Nephron progenitor cell (in vitro differentiated cells): ENCODE measurements around the gene TUBB3.

Source experiments
- DNase-seq: peaks from one replicate; pipeline ENCODE4 v3.0.0; 2021
- H3K27ac Mint-ChIP-seq: 2 replicates; pipeline ENCODE4 v1.8.0; 2021; ENCODE audit warnings: mild to moderate bottlenecking, moderate library complexity, mixed read lengths
- H3K27me3 Mint-ChIP-seq: 2 replicates; pipeline ENCODE4 v1.8.0; 2021; ENCODE audit warnings: mild to moderate bottlenecking, low read depth, mixed read lengths; ENCODE audit not compliant: poor library complexity
- H3K36me3 Mint-ChIP-seq: 2 replicates; pipeline ENCODE4 v1.8.0; 2021; ENCODE audit warnings: low read depth, mixed read lengths
- H3K4me1 Mint-ChIP-seq: 2 replicates; pipeline ENCODE4 v1.8.0; 2021; ENCODE audit warnings: mixed read lengths
- H3K4me3 Mint-ChIP-seq: 2 replicates; pipeline ENCODE4 v1.8.0; 2021; ENCODE audit warnings: mild to moderate bottlenecking, moderate library complexity, mixed read lengths
- H3K9me3 Mint-ChIP-seq: 2 replicates; pipeline ENCODE4 v1.8.0; 2021; ENCODE audit warnings: mild to moderate bottlenecking, moderate library complexity, mixed read lengths
- CTCF ChIP-seq: fragments of 200-600 bp; sonication (generic); IDR thresholded peaks from 2 replicates; pipeline ENCODE4 v1.5.0; 2021; ENCODE audit warnings: antibody characterized with exemption

Gene TUBB3

GRCh38 chr16:89951509-89951908 lies 28.4 kb downstream of the TUBB3 start:
- peak overlapping the region; percentile 40 for H3K4me3 Mint-ChIP-seq
- no peak for TF ChIP-seq CTCF
- peaks cover 19% of the 10 kb centered on the region for H3K4me1 Mint-ChIP-seq
- H3K36me3 Mint-ChIP-seq: peaks cover 5% of the 10 kb centered on the region
- H3K27ac Mint-ChIP-seq: no peak overlapping the region
- peaks cover 25% of the 10 kb centered on the region for H3K27me3 Mint-ChIP-seq
- H3K9me3 Mint-ChIP-seq: no peaks in the 10 kb centered on the region
- no peak for DNase-seq

- DNase-seq: no peak
- peaks cover 5% of the 10 kb centered on the region for H3K36me3 Mint-ChIP-seq
- H3K27ac Mint-ChIP-seq: no peak overlapping the region
- peaks cover 19% of the 10 kb centered on the region for H3K4me1 Mint-ChIP-seq
- no peaks in the 10 kb centered on the region for H3K9me3 Mint-ChIP-seq
- peaks cover 19% of the 10 kb centered on the region for H3K27me3 Mint-ChIP-seq
- no peak for TF ChIP-seq CTCF
- no peak overlapping the region for H3K4me3 Mint-ChIP-seq
Measured at GRCh38 chr16:89952049-89952448, 28.9 kb downstream of the TUBB3 start.

- peaks cover 5% of the 10 kb centered on the region for H3K36me3 Mint-ChIP-seq
- peaks cover 18% of the 10 kb centered on the region for H3K4me1 Mint-ChIP-seq
- DNase-seq: no peak
- no peak overlapping the region for H3K27ac Mint-ChIP-seq
- H3K27me3 Mint-ChIP-seq: peaks cover 14% of the 10 kb centered on the region
- TF ChIP-seq CTCF: no peak
- no peak overlapping the region for H3K4me3 Mint-ChIP-seq
- H3K9me3 Mint-ChIP-seq: no peaks in the 10 kb centered on the region
Measured at GRCh38 chr16:89952551-89952950, 29.4 kb downstream of the TUBB3 start.

- DNase-seq: no peak
- Mint-ChIP-seq H3K27me3 (peaks cover 4% of the 10 kb centered on the region), H3K27ac (no peak overlapping the region), H3K4me1 (peaks cover 22% of the 10 kb centered on the region), H3K4me3 (no peak overlapping the region), H3K36me3 (peaks cover 16% of the 10 kb centered on the region), H3K9me3 (no peaks in the 10 kb centered on the region)
- TF ChIP-seq CTCF: no peak
Measured at GRCh38 chr16:89953671-89954406, 30.7 kb downstream of the TUBB3 start.

GRCh38 chr16:89954462-89954861 lies 31.3 kb downstream of the TUBB3 start:
- no peak overlapping the region for H3K4me3 Mint-ChIP-seq
- H3K9me3 Mint-ChIP-seq: no peaks in the 10 kb centered on the region
- no peak overlapping the region for H3K27ac Mint-ChIP-seq
- peaks cover 21% of the 10 kb centered on the region for H3K36me3 Mint-ChIP-seq
- H3K4me1 Mint-ChIP-seq: peaks cover 22% of the 10 kb centered on the region
- peaks cover 3% of the 10 kb centered on the region for H3K27me3 Mint-ChIP-seq
- no peak for TF ChIP-seq CTCF
- no peak for DNase-seq

- Mint-ChIP-seq H3K4me1 (peaks cover 15% of the 10 kb centered on the region), H3K4me3 (no peak overlapping the region), H3K9me3 (no peaks in the 10 kb centered on the region), H3K27me3 (no peaks in the 10 kb centered on the region), H3K27ac (no peak overlapping the region), H3K36me3 (peaks cover 26% of the 10 kb centered on the region)
- DNase-seq: no peak
- TF ChIP-seq CTCF: no peak
Measured at GRCh38 chr16:89955001-89955685, 32.0 kb downstream of the TUBB3 start.
